Ovary (tissue), 10 donors: Measurements from ENCODE around the gene DNAAF5. TPM values are rescaled to one million over a fixed set of nuclear protein-coding genes. Genes with fewer than 3 reads are reported as not detected.

Experiments
- DNase-seq, 5 donors: peaks; one replicate each; pipeline ENCODE4 v3.0.0-alpha.2; 2019 to 2020
- H3K27ac ChIP-seq, 2 donors: fragments of 200-600 bp; one replicate each; pipeline versions ENCODE4 v1.5.1 to v1.8.0; 2019 to 2022
- H3K27me3 ChIP-seq: fragments of 200-600 bp; one replicate; pipeline ENCODE4 v1.8.0; 2022
- H3K36me3 ChIP-seq: fragments of 200-600 bp; sonication (generic); one replicate; pipeline ENCODE4 v1.5.1; 2019
- H3K4me1 ChIP-seq: one replicate; pipeline ENCODE4 v1.8.1; 2013; ENCODE audit warnings: mild to moderate bottlenecking, moderate library complexity; ENCODE audit not compliant: insufficient read depth
- H3K4me3 ChIP-seq: fragments of 200-600 bp; sonication (generic); one replicate; pipeline ENCODE4 v1.5.1; 2017
- H3K9me3 ChIP-seq, 2 donors: fragments of 200-600 bp in 1 of 2; sonication (generic) in 1 of 2; one replicate each; pipeline versions ENCODE4 v1.5.1 to v1.8.1; 2013 to 2019; ENCODE audit warnings: mild to moderate bottlenecking in 1 of 2, moderate library complexity in 1 of 2
- EP300 ChIP-seq: sonication (generic); formaldehyde crosslinking; IDR thresholded peaks from one replicate; pipeline ENCODE4 v1.6.1; 2017; ENCODE audit warnings: antibody characterized with exemption
- POLR2A ChIP-seq: fragments of 450-650 bp; IDR thresholded peaks from one replicate; pipeline ENCODE4 v1.6.1; 2017; ENCODE audit warnings: antibody characterized with exemption, mild to moderate bottlenecking, moderate library complexity
- WGBS, 3 donors: extraction: QIAGEN DNeasy Blood & Tissue Kit in 1 of 3; methylation state at CpG; one replicate each; pipeline versions ENCODE4 v1.1.5 to v1.1.7; 2013 to 2017; 5-methylcytosine and 5-hydroxymethylcytosine counted together
- intact Hi-C, 4 donors: fragments of 100-400 bp; cut with DNase I; formaldehyde crosslinking; loops; one replicate each; pipeline versions ENCODE4 v1.11.0 to v1.15.1; 2022 to 2023
- long read RNA-seq, 3 donors: library from polyadenylated mRNA in 2 of 3; unstranded in 2 of 3; transcript quantifications; one replicate each; pipeline ENCODE4 v2.0.0 and lab custom pipeline, GENCODE V29; 2021 to 2026
- polyA plus RNA-seq, 2 donors: library from polyadenylated mRNA; stranded (reverse); fragments of 200-250 nt in 1 of 2; fragments of 350-450 nt in 1 of 2; fragmentation: Illumina TruSeq in 1 of 2; extraction: RNeasy Lipid Tissue Mini Kit (QIAGEN cat#74804) in 1 of 2; gene quantifications; one replicate each; pipeline ENCODE4 v1.2.3, GENCODE V29; 2013 to 2014
- total RNA-seq, 7 donors: library from RNA; depleted of rRNA in 2 of 7; stranded (reverse); fragments of >200 nt in 2 of 7; fragmentation: NEBNext Ultra II Directional in 3 of 7; extraction: Animal tissue kit (Norgen Biotek cat#: 25700) in 3 of 7; gene quantifications; one replicate each; pipeline versions ENCODE4 v1.1.0 to v1.2.4, GENCODE V29; 2016 to 2023
- TF ChIP-seq, protein P1 (sequence below), 3 donors: fragments of 450-650 bp in 2 of 3; fragments of 200-600 bp in 1 of 3; IDR thresholded peaks; one replicate each; pipeline versions ENCODE4 v1.5.1 to v1.8.0; 2016 to 2022; ENCODE audit warnings: antibody characterized with exemption in 3 of 3, mild to moderate bottlenecking in 1 of 3
- donor health status: DM: no; HTN: no; CAD: no; lungs with moderate emphysema.
- donor health status: DM: no; HTN: no; CAD: no.
- donor health status: Bipolar disorder and iron deficiency.
- donor health status: DM: yes; HTN: yes; CAD: no.
- donor health status: DM: no; HTN: no; CAD: no.
- donor health status: DM: yes; HTN: yes; CAD: no.

DNAAF5 gene
- total RNA-seq (10 to 100 TPM; 16.3 to 41.0 (median 26.0) TPM), polyA plus RNA-seq (10 to 100 TPM; 12.9 to 14.7 TPM)
- long read RNA-seq, donor 1, transcript DNAAF5-202 (6 exons, 1,907 nt): major isoform, 17 of 47 reads
- long read RNA-seq, donor 1, partial matches to known transcripts: 13 of 47 reads
- long read RNA-seq, donor 1, other reads (novel, unspliced or antisense): 14 of 47 reads
- long read RNA-seq, donor 2, transcript DNAAF5-206 (2 exons, 298 nt): minor isoform, 5 of 19 reads
- long read RNA-seq, donor 2, transcript DNAAF5-201 (13 exons, 3,410 nt): major isoform, 8 of 19 reads
- long read RNA-seq, donor 2, transcript DNAAF5-202 (6 exons, 1,907 nt): minor isoform, 6 of 19 reads
- long read RNA-seq, donor 2, partial matches to known transcripts: 0 of 19 reads
- long read RNA-seq, donor 2, other reads (novel, unspliced or antisense): 0 of 19 reads
- long read RNA-seq, donor 3, transcript DNAAF5-202 (6 exons, 1,907 nt): minor isoform, 6 of 106 reads
- long read RNA-seq, donor 3, transcript DNAAF5-201 (13 exons, 3,410 nt): major isoform, 44 of 106 reads
- long read RNA-seq, donor 3, partial matches to known transcripts: 10 of 106 reads
- long read RNA-seq, donor 3, other reads (novel, unspliced or antisense): 46 of 106 reads

GRCh38 chr7:726084-726853 is at the start of gene DNAAF5:
TSS of gene DNAAF5 (plus strand) at chr7:726699. CDS start at chr7:726721, 22 bp downstream.
- TF ChIP-seq POLR2A: no peak
- TF ChIP-seq, protein P1, sequence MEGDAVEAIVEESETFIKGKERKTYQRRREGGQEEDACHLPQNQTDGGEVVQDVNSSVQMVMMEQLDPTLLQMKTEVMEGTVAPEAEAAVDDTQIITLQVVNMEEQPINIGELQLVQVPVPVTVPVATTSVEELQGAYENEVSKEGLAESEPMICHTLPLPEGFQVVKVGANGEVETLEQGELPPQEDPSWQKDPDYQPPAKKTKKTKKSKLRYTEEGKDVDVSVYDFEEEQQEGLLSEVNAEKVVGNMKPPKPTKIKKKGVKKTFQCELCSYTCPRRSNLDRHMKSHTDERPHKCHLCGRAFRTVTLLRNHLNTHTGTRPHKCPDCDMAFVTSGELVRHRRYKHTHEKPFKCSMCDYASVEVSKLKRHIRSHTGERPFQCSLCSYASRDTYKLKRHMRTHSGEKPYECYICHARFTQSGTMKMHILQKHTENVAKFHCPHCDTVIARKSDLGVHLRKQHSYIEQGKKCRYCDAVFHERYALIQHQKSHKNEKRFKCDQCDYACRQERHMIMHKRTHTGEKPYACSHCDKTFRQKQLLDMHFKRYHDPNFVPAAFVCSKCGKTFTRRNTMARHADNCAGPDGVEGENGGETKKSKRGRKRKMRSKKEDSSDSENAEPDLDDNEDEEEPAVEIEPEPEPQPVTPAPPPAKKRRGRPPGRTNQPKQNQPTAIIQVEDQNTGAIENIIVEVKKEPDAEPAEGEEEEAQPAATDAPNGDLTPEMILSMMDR (IDR thresholded peaks at IDR 0.05): no peak
- TF ChIP-seq EP300: no peak
- 8 to 11% (median 10%) methylated on average over 38 to 56 of the region's 56 CpGs for WGBS, 3 donors
- Histone ChIP-seq H3K4me3 (peak within 1 kb of the TSS; percentile 83), H3K27ac (peak within 1 kb of the TSS in 1 of 2 donors; percentile 61), H3K4me1 (peaks cover 13% of the 10 kb centered on the region), H3K9me3 (no peaks in the 10 kb centered on the region), H3K36me3 (no peaks in the 10 kb centered on the region), H3K27me3 (no peaks in the 10 kb centered on the region)
- intact Hi-C loops: loop anchor here in 1 of 4 donors (5.0 kb wide), 1 partner anchor 484 kb away; no protein-coding TSS in a partner anchor
- peak; percentile 76 to 89 (median 83) for DNase-seq

GRCh38 chr7:676972-677385 is 49.5 kb upstream of the DNAAF5 start:
- Histone ChIP-seq H3K36me3 (no peaks in the 10 kb centered on the region), H3K9me3 (no peaks in the 10 kb centered on the region), H3K27me3 (no peaks in the 10 kb centered on the region), H3K27ac (no peak overlapping the region), H3K4me3 (no peak overlapping the region), H3K4me1 (peaks cover 6% of the 10 kb centered on the region)
- intact Hi-C loops: no loop called here
- DNase-seq: peak in 1 of 5 donors; percentile 35
- TF ChIP-seq POLR2A: no peak
- TF ChIP-seq, protein P1 (IDR thresholded peaks at IDR 0.05): no peak
- TF ChIP-seq EP300: no peak
- 94 to 97% (median 95%) methylated on average over 23 of the region's 23 CpGs for WGBS, 3 donors

GRCh38 chr7:680411-681127 is 45.9 kb upstream of the DNAAF5 start:
- H3K9me3 ChIP-seq: no peaks in the 10 kb centered on the region
- no peak overlapping the region for H3K4me3 ChIP-seq
- no peaks in the 10 kb centered on the region for H3K36me3 ChIP-seq
- peak in 1 of 5 donors; percentile 30 for DNase-seq
- no peaks in the 10 kb centered on the region for H3K4me1 ChIP-seq
- TF ChIP-seq, protein P1 (IDR thresholded peaks at IDR 0.05): no peak
- TF ChIP-seq EP300: no peak
- TF ChIP-seq POLR2A: no peak
- H3K27ac ChIP-seq: no peak overlapping the region
- H3K27me3 ChIP-seq: no peaks in the 10 kb centered on the region
- WGBS, 3 donors: 96% methylated on average over 25 of the region's 25 CpGs
- intact Hi-C loops: no loop called here
